HG03045 (cell line): ENCODE measurements around the gene GPC3.

Source experiments
- ATAC-seq: cut with Tn5 transposase; IDR thresholded peaks from one replicate; pipeline ENCODE4 v1.9.1; 2021; ENCODE audit warnings: mild to moderate bottlenecking, moderate library complexity; ENCODE audit not compliant: unreplicated experiment

Gene GPC3

DNA sequence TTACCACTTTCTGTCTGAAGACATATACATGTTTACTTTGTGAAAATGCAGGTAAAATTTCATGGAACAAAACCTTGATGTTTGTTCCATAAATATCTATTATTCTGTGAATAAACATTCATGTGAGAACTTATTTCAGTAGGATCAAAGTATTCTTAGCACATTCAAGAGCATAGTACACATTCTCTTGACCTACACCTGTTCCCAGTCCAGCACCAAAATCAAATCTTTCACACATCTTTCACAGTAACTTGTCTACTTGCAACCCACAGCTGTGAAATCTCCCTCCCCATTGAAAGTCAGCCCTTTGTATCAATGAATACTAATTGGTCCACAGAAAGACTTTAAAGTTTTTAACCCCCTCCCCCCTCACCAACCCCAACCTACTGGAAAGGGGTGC lies 283.2 kb downstream of the GPC3 start:
- ATAC-seq: no peak

- ATAC-seq: no peak
Measured at GRCh38 chrX:133699023-133699728, 286.2 kb downstream of the GPC3 start.

DNA sequence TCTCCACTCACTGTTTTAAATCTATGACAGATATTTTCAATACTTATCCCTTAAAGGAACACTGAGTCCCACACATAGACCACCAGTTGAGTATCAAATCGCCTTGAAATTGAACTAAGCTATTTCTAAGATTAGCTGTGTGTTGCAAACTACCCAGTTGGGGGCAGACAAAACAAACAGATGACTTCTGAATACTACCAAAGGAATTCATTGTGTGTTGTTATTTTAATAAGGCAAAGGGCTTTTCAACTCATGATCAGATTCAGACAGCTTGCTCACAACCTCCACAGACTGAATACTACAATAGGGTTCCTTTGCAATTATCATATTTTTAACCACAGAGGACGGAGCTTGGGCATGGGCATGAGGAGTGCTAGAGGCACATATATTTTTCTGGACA lies 287.1 kb downstream of the GPC3 start:
- ATAC-seq: no peak

- no peak for ATAC-seq
Measured at GRCh38 chrX:133697656-133698055, 287.7 kb downstream of the GPC3 start.

- ATAC-seq: no peak
Measured at GRCh38 chrX:133689997-133690599, 295.3 kb downstream of the GPC3 start.

DNA sequence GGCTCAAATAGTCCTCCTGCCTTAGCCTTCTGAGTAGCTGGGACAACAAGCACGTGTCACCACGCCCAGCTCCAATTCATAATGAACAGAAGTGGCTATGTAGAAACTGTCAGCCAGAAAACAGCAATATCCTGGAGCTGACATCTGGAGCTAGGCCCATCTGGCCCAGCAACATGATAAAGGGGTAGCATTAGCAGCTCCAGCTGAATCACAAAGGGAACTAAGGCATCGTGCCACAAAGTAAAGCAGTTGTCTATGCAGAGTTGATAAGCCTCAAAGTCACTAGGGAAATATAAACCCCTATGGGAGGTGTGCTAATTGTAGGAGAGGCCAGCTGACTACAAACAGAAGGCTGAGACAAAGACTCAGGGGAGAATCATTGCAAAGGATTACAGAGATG lies 299.6 kb downstream of the GPC3 start:
- no peak for ATAC-seq

DNA sequence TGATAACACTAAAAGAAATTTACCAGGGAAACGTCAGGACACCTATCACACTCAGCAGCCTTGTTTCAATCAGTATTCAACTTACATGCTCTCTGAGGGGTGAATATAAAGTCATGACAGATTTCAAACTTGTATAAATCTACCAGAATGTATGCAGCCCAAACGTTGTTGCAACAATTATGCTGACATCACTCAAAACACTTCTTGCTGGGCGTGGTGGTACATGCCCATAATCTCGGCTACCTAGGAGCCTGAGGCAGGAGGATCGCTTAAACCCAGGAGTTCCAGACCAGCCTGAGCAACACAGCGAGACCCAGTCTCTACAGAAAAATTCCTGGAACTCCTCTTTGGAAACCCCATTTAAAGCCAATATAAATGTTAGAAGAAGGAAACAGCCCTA lies 303.5 kb downstream of the GPC3 start:
- no peak for ATAC-seq

DNA sequence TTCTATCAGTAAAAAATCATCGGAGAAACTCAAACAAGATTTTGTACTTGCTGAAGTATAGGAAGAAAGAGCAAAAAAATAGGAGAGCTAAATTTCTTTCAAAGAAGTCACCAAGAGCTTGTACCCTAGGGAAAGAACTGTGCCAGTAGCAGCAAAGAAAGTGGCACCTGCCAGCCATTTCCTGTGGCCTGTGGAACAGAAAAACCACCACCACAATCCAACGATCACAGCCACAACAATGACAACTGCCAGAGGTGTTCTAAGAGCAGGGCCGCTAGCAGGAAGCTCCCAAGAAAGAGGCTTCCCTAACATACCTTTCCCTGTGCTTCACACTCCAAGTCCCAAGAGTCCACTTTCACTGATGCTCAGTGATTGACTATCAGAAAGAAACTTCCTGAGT lies 304.0 kb downstream of the GPC3 start:
- ATAC-seq: no peak

- no peak for ATAC-seq
Measured at GRCh38 chrX:133677123-133678063, 308.0 kb downstream of the GPC3 start.

GRCh38 chrX:133676344-133677122 lies 308.9 kb downstream of the GPC3 start:
- ATAC-seq: no peak

DNA sequence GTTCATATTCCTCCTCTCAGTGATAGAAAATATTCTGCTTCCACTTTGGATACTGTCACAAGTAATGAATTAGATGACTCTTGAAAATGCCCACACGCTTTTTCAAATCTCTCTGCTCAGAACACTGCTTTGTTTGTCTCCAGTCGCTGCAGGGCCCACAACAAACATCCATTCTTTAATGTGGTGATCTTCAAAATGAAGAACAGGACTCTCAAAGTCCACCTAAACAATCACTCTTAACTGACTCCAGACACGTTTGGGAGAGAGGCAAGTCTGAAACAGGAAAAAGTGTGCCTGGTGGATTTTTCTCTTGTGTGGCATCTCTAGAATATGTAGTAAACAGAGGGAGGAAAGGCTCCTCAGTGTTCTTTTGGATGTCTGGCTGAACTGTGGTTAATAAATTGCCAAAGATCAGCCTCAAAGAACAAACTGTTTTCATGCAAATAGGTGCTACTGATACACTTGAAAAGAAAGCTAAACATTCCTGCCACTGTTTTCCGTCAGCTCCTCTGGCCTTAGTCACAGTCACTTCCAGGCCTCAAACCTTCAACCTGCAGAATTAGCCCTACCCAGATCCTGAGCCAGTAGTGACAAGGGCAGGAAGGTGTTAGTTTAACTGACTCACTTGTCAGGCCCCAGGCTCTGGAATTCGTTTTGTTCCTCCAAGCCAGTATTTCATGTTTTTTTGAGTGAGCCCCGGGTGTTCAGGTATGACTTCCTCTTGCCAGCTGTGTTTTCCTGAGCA lies 310.5 kb downstream of the GPC3 start:
- ATAC-seq: no peak

GRCh38 chrX:133670383-133670782 lies 315.0 kb downstream of the GPC3 start:
- ATAC-seq: no peak

DNA sequence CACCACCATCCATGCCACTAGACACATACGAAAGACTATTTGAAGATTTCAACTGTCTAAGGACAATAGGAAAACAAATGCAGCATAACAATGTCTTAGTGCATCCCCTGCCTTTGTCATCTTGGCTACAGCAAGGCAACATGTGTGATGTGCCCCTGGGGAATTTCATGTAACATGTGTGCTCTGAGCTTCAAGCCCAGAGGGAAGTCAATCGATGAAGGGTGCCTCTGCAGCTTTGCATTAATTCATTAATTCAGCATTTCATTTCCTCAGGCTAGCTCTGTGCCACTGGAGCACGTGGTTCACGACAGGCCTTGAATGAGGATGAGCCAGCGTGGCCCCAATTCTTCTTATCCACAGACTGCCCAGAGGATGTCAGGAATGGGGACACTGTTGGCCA lies 316.2 kb downstream of the GPC3 start:
- no peak for ATAC-seq

DNA sequence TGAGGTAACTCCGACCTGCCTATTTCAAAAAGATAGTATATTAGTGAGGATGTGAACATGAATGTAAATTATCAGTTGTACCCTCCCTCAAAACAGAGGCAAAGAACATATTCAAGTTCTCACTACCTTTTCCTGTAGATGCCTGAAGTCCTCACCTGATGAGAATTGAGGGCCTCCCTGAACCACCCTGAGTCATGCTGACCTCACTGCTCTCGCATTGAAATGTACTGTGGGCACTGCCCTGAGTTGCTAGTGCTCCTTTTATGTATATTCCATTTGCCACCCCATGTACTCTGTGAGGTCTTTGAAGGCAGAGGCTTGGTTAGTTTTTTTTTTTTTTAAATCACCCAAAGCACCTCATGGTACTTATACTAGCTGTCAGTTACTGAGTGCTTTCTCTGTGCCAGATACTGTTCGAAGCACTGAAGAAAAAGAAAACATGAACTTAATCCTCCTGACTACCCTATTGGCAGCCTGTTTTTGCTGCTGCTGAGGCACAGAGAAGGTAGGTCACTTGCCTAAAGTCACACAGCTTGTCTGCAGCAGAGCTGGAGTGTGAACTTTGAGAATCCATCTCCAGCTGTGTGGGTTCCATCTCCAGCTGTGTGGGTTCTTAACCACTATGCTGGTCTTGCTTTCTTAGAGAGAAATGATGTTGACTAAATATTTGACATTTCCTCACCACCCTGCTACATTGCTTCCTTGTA lies 317.0 kb downstream of the GPC3 start:
- ATAC-seq: no peak

DNA sequence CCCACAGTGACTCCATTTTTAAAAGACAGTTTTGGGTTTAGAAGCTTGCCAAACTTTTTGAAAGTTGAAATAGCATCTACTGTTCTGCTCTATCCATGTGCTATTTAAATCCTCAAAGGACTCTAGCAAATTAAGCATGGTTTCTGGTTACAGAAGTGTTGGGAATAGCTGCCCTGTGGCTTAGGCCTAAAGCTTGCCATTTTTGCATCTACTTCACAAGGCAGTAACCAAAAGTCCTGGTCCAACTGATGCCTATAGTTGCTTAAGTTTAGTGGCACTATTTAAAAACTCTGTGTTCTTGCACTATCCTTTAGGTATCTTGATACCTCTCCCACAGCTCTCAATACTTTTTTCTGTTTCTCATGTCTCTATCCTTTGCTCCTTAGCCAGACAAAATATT lies 319.1 kb downstream of the GPC3 start:
- ATAC-seq: no peak

DNA sequence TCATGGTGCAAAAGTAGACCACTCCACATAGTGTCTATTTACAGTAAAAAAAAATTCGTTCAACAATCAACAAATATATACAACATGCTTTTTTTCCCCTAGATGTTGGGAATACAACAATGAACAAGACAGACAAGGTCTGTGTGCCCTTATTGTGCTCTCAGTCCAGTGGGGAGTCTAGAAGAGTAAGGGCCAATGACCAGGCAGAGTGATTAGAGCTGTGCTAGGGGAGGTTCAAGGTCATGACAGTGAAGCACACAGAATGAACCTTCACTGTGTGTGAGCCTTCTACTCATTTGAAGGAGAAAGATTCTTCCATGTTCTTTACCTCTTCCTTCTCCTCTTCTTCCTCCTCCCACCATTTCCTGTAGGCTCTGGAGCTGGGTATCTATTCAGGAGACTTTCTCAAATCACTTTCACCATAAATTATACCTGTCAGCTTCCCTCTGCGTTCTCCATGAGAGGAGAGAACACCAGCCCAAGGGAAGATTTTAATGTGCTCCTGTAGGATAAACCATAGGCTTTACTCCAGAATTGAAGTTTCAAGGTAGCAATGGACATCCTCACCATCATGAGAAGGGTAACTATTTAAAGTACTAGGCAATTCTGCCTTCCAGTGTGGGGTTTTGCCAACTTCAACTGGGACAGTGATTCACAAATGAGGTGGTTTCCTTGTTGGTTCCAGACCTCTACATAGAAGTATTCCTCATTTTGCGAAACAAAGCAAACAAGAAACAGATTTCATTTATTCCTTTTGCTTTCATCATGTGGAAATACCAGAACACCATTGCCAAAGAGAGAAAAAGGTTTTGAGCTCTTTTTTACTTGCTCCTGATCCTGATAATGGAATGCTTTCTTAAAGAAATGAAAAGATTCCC lies 323.2 kb downstream of the GPC3 start:
- ATAC-seq: no peak

DNA sequence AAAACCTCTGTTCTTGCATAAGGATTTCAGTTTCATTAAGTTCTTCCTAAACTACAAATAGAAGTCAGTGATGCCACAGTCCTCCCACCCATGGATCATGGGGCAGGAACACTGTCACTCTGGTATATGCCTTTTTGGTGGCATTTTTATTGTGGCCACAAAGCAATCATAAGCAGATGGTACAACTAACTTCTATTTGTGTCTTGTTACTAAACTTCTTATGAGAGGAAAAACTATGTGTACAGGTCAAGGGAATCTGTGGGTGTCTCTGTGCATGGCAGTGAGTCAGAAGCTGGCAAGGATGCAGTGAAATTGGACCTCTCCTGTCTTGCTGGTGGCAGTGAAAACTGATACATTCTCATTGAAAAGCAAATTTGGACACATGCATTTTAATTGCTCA lies 325.1 kb downstream of the GPC3 start:
- no peak for ATAC-seq

- no peak for ATAC-seq
Measured at GRCh38 chrX:133658293-133658911, 327.0 kb downstream of the GPC3 start.
